H1 (cell line): ENCODE data around the gene PLA2R1. TPM values are rescaled to one million over a fixed set of nuclear protein-coding genes. Genes with fewer than 3 reads are reported as not detected.

Source experiments
- BCL11A ChIP-seq, 2 experiments: IDR thresholded peaks; one replicate each; pipeline ENCODE4 v1.6.1; 2011; ENCODE audit warnings: low read depth in 2 of 2, low read length in 2 of 2, mild to moderate bottlenecking in 2 of 2
- BRCA1 ChIP-seq: IDR thresholded peaks from 2 replicates; pipeline ENCODE4 v1.6.1; 2012; ENCODE audit warnings: low read depth, low read length, improper control_type of control experiment
- POLR2A ChIP-seq, 2 experiments: IDR thresholded peaks; 1 replicate in 1 of 2; 2 replicates in 1 of 2; pipeline ENCODE4 v1.6.1; 2011; ENCODE audit warnings: low read depth in 2 of 2, low read length in 2 of 2, mild to moderate bottlenecking in 2 of 2; ENCODE audit errors: control extremely low read depth in 1 of 2
- POLR2AphosphoS5 ChIP-seq: IDR thresholded peaks from 2 replicates; pipeline ENCODE4 v1.6.1; 2011; ENCODE audit warnings: low read depth, low read length
- RAD21 ChIP-seq, 2 experiments: IDR thresholded peaks in 1 of 2; conservative IDR thresholded peaks in 1 of 2; 2 replicates each; pipeline ENCODE4 v1.6.1; 2011; ENCODE audit warnings: low read depth in 2 of 2, low read length in 2 of 2, improper control_type of control experiment in 1 of 2, inconsistent platforms in 1 of 2, mild to moderate bottlenecking in 1 of 2, moderate library complexity in 1 of 2
- SP4 ChIP-seq: IDR thresholded peaks from 2 replicates; pipeline ENCODE4 v1.6.1; 2012; ENCODE audit warnings: low read length, inconsistent platforms
- polyA plus RNA-seq, 7 experiments: library from polyadenylated mRNA; depleted of rRNA in 3 of 7; stranded (reverse) in 5 of 7; unstranded in 2 of 7; fragments of >200 nt in 5 of 7; fragments of 200-250 nt in 2 of 7; gene quantifications; 1 replicate in 5 of 7; 2 replicates in 1 of 7; 4 replicates in 1 of 7; pipeline versions ENCODE4 v1.2.1 to v1.2.3, GENCODE V29; 2011 to 2013; ENCODE audit warnings: missing spikeins in 2 of 7, mixed read lengths in 2 of 7
- total RNA-seq: library from RNA; stranded (reverse); fragmentation: NEBNext Ultra II Directional; extraction: Animal tissue kit (Norgen Biotek cat#: 25700); gene quantifications from 2 replicates; pipeline ENCODE4 v1.2.1, GENCODE V29; 2021

The PLA2R1 gene
- total and polyA plus RNA-seq, 2 of the 8 experiments (the other 6 are each of a cell fraction or from before 2014, with no cell fraction given): 0.65 to 1.5 TPM

DNA sequence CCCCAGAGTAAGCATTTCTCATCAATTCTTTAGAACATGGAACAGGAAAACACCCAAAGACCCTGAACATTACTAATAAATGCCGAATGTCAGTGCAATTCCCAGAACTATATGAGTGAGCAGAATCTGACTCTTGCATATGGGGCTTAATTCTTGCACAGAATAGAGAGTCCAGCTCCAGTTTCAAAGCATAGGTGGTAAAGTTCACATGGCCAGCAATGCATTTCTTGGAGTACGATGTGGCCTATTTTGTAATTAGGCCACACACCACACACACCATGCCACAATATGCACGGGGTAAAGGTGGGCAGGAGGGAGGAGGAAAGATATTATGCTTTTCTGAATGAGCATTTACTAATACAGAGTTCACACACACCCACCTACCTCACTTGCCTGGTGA is 56.5 kb downstream of the PLA2R1 start (continued):
- TF ChIP-seq BRCA1 (no peak), POLR2AphosphoS5 (no peak), RAD21 (IDR thresholded peaks at IDR 0.05 in 1 of 2, conservative IDR thresholded peaks at IDR 0.05 in 1 of 2; ENCODE audit: low read depth in 2 of 2, low read length in 2 of 2) (no peak), SP4 (no peak), BCL11A (IDR thresholded peaks at IDR 0.05; ENCODE audit: low read depth in 2 of 2, low read length in 2 of 2) (no peak), POLR2A (IDR thresholded peaks at IDR 0.05; ENCODE audit: control extremely low read depth in 1 of 2, low read depth in 2 of 2, low read length in 2 of 2) (no peak)
